HepG2 (cell line): ENCODE results near the gene ANKIB1. TPM values are rescaled to one million over a fixed set of nuclear protein-coding genes. Genes with fewer than 3 reads are reported as not detected.

Experiments used
- ATAC-seq: fragments of 200-7000 bp; cut with Tn5 transposase; 3 replicates; pipeline ENCODE4 v1.9.1; 2020; ENCODE audit warnings: mild to moderate bottlenecking, moderate library complexity
- BruUV-seq: library from RNA; stranded (reverse); fragments of 400-500 nt; replicated peaks from 2 replicates; lab custom pipeline; 2021; lab: Mats Ljungman, UMichigan
- CTCF ChIA-PET: fragments of 300-600 bp; formaldehyde crosslinking; extraction: SDS; loops from one replicate; lab custom pipeline; 2021; ENCODE audit warnings: low total read pairs, inconsistent platforms, low intra/inter-chr PET ratio; lab: Yijun Ruan, JAX
- POLR2A ChIA-PET: fragments of 350-600 bp; sonication (Branson Sonifier 250); formaldehyde crosslinking; loops from one replicate; lab custom pipeline; 2020; ENCODE audit warnings: antibody characterized with exemption, inconsistent platforms; lab: Yijun Ruan, JAX
- DNase-seq: peaks from one replicate; pipeline ENCODE4 v3.0.0-alpha.2; 2015; ENCODE audit warnings: low spot score
- FAIRE-seq: peaks from 3 replicates; lab custom pipeline; 2011; peaks lifted over from hg19 to GRCh38; lab: Jason Lieb, UNC
- H2AFZ ChIP-seq: one replicate; pipeline ENCODE4 v1.6.1; 2011; ENCODE audit warnings: low read length, inconsistent platforms
- H3K27ac ChIP-seq: fragments of 300-600 bp; 3 replicates; pipeline ENCODE4 v1.8.0; 2011; ENCODE audit warnings: mixed run types, mild to moderate bottlenecking, mixed read lengths, low read length, inconsistent platforms; ENCODE audit not compliant: insufficient read depth; ENCODE audit errors: extremely low read length
- H3K27me3 ChIP-seq, 2 experiments: fragments of 200-600 bp in 1 of 2; 2 replicates in 1 of 2; 3 replicates in 1 of 2; pipeline versions ENCODE4 v1.6.0 to v1.8.0; 2011; ENCODE audit warnings: low read length in 2 of 2, mild to moderate bottlenecking in 2 of 2, moderate library complexity in 2 of 2, inconsistent platforms in 1 of 2; ENCODE audit not compliant: insufficient read depth in 2 of 2, control insufficient read depth in 1 of 2
- H3K36me3 ChIP-seq, 2 experiments: fragments of 200-600 bp in 1 of 2; replicated peaks in 1 of 2; 2 replicates in 1 of 2; 3 replicates in 1 of 2; pipeline versions ENCODE4 v1.5.1 to v1.8.0; 2011; ENCODE audit warnings: low read length in 2 of 2, inconsistent platforms in 1 of 2; ENCODE audit not compliant: insufficient read depth in 2 of 2, control insufficient read depth in 1 of 2
- H3K4me1 ChIP-seq: 2 replicates; pipeline ENCODE4 v1.5.1; 2012; ENCODE audit warnings: low read length, inconsistent platforms; ENCODE audit not compliant: insufficient read depth
- H3K4me2 ChIP-seq: 2 replicates; pipeline ENCODE4 v1.6.0; 2011; ENCODE audit warnings: low read depth, low read length, inconsistent platforms
- H3K4me3 ChIP-seq, 3 experiments: fragments of 200-600 bp in 1 of 3; sonication (generic), shearing (Covaris generic) in 1 of 3; replicated peaks in 1 of 3; 2 replicates each; pipeline ENCODE4 v1.5.1; 2011 to 2016; ENCODE audit warnings: low read length in 3 of 3, inconsistent platforms in 2 of 3, low read depth in 2 of 3, mild to moderate bottlenecking in 2 of 3, control low read depth in 1 of 3, mixed read lengths in 1 of 3; ENCODE audit not compliant: insufficient read depth in 1 of 3
- H3K79me2 ChIP-seq: one replicate; pipeline ENCODE4 v1.6.1; 2011; ENCODE audit warnings: low read length, inconsistent platforms; ENCODE audit not compliant: insufficient read depth
- H3K9ac ChIP-seq: 2 replicates; pipeline ENCODE4 v1.6.0; 2011; ENCODE audit warnings: mild to moderate bottlenecking, low read depth, low read length, inconsistent platforms; ENCODE audit not compliant: insufficient read depth
- H3K9me3 ChIP-seq: 2 replicates; pipeline ENCODE4 v1.5.1; 2012; ENCODE audit warnings: mild to moderate bottlenecking, low read length
- H4K20me1 ChIP-seq: 2 replicates; pipeline ENCODE4 v1.6.0; 2011; ENCODE audit warnings: inconsistent platforms, mild to moderate bottlenecking, low read length, moderate library complexity; ENCODE audit not compliant: insufficient read depth
- AGO2 ChIP-seq: fragments of 200-400 bp; formaldehyde crosslinking; optimal IDR thresholded peaks from 2 replicates; pipeline ENCODE3; 2017; ENCODE audit warnings: mild to moderate bottlenecking, low read depth, low read length, moderate library complexity
- KDM5B ChIP-seq: sonication (generic); formaldehyde crosslinking; IDR thresholded peaks from 2 replicates; pipeline ENCODE4 v1.4.0; 2020; ENCODE audit warnings: missing genetic modification reagents, mild to moderate bottlenecking, borderline replicate concordance
- ONECUT2 ChIP-seq: sonication (generic); formaldehyde crosslinking; IDR thresholded peaks from 2 replicates; pipeline ENCODE4 v1.4.0; 2020; ENCODE audit warnings: missing genetic modification reagents
- PHF20 ChIP-seq: sonication (generic); formaldehyde crosslinking; IDR thresholded peaks from 2 replicates; pipeline ENCODE4 v1.5.0; 2020; ENCODE audit warnings: mild to moderate bottlenecking, missing genetic modification reagents
- RNF2 ChIP-seq: fragments of 450-650 bp; conservative IDR thresholded peaks from 2 replicates; pipeline ENCODE4 v1.6.1; 2016; ENCODE audit warnings: low read depth
- ZBTB38 ChIP-seq: sonication (generic); formaldehyde crosslinking; IDR thresholded peaks from 2 replicates; pipeline ENCODE4 v1.5.1; 2020; ENCODE audit warnings: mild to moderate bottlenecking, missing genetic modification reagents
- ZNF205 ChIP-seq: IDR thresholded peaks from 2 replicates; pipeline ENCODE4 v1.6.1; 2018; ENCODE audit warnings: missing biosample characterization, missing genetic modification reagents
- ZNF333 ChIP-seq: sonication (generic); formaldehyde crosslinking; IDR thresholded peaks from 2 replicates; pipeline ENCODE4 v1.4.0; 2020; ENCODE audit warnings: mild to moderate bottlenecking, missing genetic modification reagents, borderline replicate concordance
- ZNF496 ChIP-seq: sonication (generic); formaldehyde crosslinking; IDR thresholded peaks from 2 replicates; pipeline ENCODE4 v1.8.1; 2023; ENCODE audit warnings: mild to moderate bottlenecking, moderate library complexity, missing genetic modification reagents; ENCODE audit not compliant: insufficient replicate concordance
- WGBS: methylation state at CpG from one replicate; pipeline ENCODE4 v1.1.6; 2017; ENCODE audit warnings: low lambda C conversion rate; 5-methylcytosine and 5-hydroxymethylcytosine counted together
- in situ Hi-C: cut with HindIII; loops from 2 replicates; pipeline ENCODE4 v1.10.0; 2017; ENCODE audit warnings: low pct_unique_long_range_greater_than_20kb; ENCODE audit not compliant: extremely low pct_ligation_motif_present
- intact Hi-C: fragments of 100-400 bp; cut with micrococcal nuclease; formaldehyde crosslinking; loops from one replicate; pipeline ENCODE4 v1.10.0; 2022; ENCODE audit not compliant: unreplicated experiment
- polyA plus RNA-seq, 8 experiments: library from polyadenylated mRNA; depleted of rRNA in 3 of 8; stranded (reverse) in 7 of 8; unstranded in 1 of 8; fragments of >200 nt; fragmentation: Illumina TruSeq in 4 of 8; extraction: Trizol in 4 of 8; gene quantifications; 2 replicates each; pipeline versions ENCODE4 v1.2.1 to v1.2.3, GENCODE V29; 2011 to 2016; ENCODE audit warnings: low read depth in 4 of 8, missing spikeins in 1 of 8, mixed read lengths in 1 of 8; ENCODE audit not compliant: insufficient read depth in 1 of 8
- total RNA-seq, 5 experiments: library from RNA; depleted of rRNA; stranded (reverse); fragments of >200 nt; fragmentation: Illumina TruSeq; extraction: Trizol; gene quantifications; 2 replicates each; pipeline ENCODE4 v1.2.3, GENCODE V29; 2016; ENCODE audit warnings: low read depth in 1 of 5
- TF ChIP-seq, protein P1 (sequence below): sonication (generic); formaldehyde crosslinking; IDR thresholded peaks from 2 replicates; pipeline ENCODE4 v1.4.0; 2020; ENCODE audit warnings: missing genetic modification reagents
- TF ChIP-seq, protein P2 (sequence below): sonication (generic); formaldehyde crosslinking; conservative IDR thresholded peaks from 2 replicates; pipeline ENCODE4 v1.4.0; 2020; ENCODE audit warnings: mild to moderate bottlenecking, missing genetic modification reagents, moderate library complexity

The ANKIB1 gene
- total and polyA plus RNA-seq, 2 of the 13 experiments (the other 11 are each of a cell fraction or from before 2014, with no cell fraction given), result 28.7 to 29.6 TPM

DNA sequence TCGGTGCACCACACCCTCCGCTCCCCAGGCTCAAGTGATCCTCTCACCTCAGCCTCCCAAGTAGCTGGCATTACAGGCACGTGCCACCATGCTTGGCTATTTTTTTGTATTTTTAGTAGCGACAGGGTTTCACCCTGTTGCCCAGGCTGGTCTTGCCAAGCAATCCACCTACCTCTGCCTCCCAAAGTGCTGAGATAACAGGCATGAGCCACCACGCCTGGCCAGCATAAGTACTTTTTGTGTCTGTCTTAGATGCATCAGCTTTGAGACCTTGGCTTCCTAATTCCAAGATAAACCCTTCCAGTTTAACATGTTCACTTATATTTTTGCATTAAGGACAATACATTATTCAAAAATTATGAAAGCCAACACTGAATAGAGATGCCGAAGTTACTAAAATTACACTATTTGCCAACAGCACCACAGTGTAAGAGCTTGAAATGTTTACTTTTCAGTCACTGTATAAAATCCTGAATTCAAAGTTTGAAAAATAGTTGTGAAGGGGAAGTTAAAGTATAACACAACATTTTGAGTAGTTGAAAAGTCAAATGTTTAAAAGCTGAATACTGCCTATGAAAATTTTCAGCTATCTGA lies 36.5 kb downstream of the ANKIB1 start:
- peaks cover 10% of the 10 kb centered on the region for H3K9me3 ChIP-seq
- H3K79me2 ChIP-seq, result peaks cover 30% of the 10 kb centered on the region
- no peaks in the 10 kb centered on the region for H4K20me1 ChIP-seq
- H3K27me3 ChIP-seq, result no peaks in the 10 kb centered on the region
- intact Hi-C loops, result no loop called here
- H3K4me1 ChIP-seq, result no peaks in the 10 kb centered on the region
- TF ChIP-seq, protein P1, sequence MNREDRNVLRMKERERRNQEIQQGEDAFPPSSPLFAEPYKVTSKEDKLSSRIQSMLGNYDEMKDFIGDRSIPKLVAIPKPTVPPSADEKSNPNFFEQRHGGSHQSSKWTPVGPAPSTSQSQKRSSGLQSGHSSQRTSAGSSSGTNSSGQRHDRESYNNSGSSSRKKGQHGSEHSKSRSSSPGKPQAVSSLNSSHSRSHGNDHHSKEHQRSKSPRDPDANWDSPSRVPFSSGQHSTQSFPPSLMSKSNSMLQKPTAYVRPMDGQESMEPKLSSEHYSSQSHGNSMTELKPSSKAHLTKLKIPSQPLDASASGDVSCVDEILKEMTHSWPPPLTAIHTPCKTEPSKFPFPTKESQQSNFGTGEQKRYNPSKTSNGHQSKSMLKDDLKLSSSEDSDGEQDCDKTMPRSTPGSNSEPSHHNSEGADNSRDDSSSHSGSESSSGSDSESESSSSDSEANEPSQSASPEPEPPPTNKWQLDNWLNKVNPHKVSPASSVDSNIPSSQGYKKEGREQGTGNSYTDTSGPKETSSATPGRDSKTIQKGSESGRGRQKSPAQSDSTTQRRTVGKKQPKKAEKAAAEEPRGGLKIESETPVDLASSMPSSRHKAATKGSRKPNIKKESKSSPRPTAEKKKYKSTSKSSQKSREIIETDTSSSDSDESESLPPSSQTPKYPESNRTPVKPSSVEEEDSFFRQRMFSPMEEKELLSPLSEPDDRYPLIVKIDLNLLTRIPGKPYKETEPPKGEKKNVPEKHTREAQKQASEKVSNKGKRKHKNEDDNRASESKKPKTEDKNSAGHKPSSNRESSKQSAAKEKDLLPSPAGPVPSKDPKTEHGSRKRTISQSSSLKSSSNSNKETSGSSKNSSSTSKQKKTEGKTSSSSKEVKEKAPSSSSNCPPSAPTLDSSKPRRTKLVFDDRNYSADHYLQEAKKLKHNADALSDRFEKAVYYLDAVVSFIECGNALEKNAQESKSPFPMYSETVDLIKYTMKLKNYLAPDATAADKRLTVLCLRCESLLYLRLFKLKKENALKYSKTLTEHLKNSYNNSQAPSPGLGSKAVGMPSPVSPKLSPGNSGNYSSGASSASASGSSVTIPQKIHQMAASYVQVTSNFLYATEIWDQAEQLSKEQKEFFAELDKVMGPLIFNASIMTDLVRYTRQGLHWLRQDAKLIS (CRISPR knock-in tag), result no peak
- TF ChIP-seq RNF2 (no peak), ZNF333 (CRISPR knock-in tag) (no peak), ZBTB38 (no peak), AGO2 (no peak), PHF20 (CRISPR knock-in tag) (no peak), ONECUT2 (CRISPR knock-in tag) (no peak), ZNF205 (CRISPR knock-in tag) (no peak), ZNF496 (CRISPR knock-in tag) (no peak), KDM5B (CRISPR knock-in tag) (no peak)
- TF ChIP-seq, protein P2, sequence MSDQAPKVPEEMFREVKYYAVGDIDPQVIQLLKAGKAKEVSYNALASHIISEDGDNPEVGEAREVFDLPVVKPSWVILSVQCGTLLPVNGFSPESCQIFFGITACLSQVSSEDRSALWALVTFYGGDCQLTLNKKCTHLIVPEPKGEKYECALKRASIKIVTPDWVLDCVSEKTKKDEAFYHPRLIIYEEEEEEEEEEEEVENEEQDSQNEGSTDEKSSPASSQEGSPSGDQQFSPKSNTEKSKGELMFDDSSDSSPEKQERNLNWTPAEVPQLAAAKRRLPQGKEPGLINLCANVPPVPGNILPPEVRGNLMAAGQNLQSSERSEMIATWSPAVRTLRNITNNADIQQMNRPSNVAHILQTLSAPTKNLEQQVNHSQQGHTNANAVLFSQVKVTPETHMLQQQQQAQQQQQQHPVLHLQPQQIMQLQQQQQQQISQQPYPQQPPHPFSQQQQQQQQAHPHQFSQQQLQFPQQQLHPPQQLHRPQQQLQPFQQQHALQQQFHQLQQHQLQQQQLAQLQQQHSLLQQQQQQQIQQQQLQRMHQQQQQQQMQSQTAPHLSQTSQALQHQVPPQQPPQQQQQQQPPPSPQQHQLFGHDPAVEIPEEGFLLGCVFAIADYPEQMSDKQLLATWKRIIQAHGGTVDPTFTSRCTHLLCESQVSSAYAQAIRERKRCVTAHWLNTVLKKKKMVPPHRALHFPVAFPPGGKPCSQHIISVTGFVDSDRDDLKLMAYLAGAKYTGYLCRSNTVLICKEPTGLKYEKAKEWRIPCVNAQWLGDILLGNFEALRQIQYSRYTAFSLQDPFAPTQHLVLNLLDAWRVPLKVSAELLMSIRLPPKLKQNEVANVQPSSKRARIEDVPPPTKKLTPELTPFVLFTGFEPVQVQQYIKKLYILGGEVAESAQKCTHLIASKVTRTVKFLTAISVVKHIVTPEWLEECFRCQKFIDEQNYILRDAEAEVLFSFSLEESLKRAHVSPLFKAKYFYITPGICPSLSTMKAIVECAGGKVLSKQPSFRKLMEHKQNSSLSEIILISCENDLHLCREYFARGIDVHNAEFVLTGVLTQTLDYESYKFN (CRISPR knock-in tag), result no peak
- H3K4me2 ChIP-seq, result no peak overlapping the region
- no peak overlapping the region for H3K27ac ChIP-seq
- ATAC-seq, result no peak
- POLR2A ChIA-PET, result no interaction called here
- in situ Hi-C loops, result no loop called here
- H3K4me3 ChIP-seq, result no peak overlapping the region
- FAIRE-seq, result no peak
- CTCF ChIA-PET, result no interaction called here
- H3K36me3 ChIP-seq, result no peaks in the 10 kb centered on the region; a peak in 1 of 5 replicates
- no TSS peak for BruUV-seq
- H2AFZ ChIP-seq, result no peak overlapping the region
- no peak overlapping the region for H3K9ac ChIP-seq
- DNase-seq, result no peak
- 96% methylated on average over 6 of the region's 6 CpGs for WGBS
